GM19463 (cell line): ENCODE results near the gene TAB2.
A peak's percentile ranks its signal among the peaks of the same experiment; 100 is the strongest.

Experiments used
- ATAC-seq: cut with Tn5 transposase; IDR thresholded peaks from one replicate; pipeline ENCODE4 v1.9.1; 2021; ENCODE audit warnings: mild to moderate bottlenecking, moderate library complexity; ENCODE audit not compliant: unreplicated experiment

Gene TAB2, protein sequence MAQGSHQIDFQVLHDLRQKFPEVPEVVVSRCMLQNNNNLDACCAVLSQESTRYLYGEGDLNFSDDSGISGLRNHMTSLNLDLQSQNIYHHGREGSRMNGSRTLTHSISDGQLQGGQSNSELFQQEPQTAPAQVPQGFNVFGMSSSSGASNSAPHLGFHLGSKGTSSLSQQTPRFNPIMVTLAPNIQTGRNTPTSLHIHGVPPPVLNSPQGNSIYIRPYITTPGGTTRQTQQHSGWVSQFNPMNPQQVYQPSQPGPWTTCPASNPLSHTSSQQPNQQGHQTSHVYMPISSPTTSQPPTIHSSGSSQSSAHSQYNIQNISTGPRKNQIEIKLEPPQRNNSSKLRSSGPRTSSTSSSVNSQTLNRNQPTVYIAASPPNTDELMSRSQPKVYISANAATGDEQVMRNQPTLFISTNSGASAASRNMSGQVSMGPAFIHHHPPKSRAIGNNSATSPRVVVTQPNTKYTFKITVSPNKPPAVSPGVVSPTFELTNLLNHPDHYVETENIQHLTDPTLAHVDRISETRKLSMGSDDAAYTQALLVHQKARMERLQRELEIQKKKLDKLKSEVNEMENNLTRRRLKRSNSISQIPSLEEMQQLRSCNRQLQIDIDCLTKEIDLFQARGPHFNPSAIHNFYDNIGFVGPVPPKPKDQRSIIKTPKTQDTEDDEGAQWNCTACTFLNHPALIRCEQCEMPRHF

GRCh38 chr6:149317644-149318571 is at the start of gene TAB2:
TAB2 (plus strand) TSS chr6:149317712; CDS start chr6:149369998, 52,286 bp downstream.
- peak; percentile 22 for ATAC-seq

DNA sequence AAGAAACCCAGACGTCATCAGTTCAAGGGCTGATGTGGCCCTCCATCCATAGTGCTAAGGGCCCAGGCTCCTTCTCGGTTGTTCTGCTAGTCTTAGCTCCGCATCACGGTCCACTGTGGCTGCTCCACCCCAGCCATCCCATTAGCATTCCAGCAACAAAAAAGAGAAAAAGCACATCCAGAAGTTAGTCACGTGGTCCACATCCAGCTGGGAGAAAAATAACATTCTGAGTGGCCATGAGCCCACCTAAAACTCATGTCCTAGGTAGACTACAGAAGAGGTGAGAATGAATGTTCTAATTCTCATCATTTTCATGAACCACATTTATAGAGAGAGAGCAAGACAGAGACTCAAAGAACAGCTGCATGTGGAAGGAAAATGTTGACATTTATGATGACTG is 49.4 kb upstream of the TAB2 start:
- ATAC-seq: no peak

GRCh38 chr6:149268768-149269167 is 48.7 kb upstream of the TAB2 start:
- no peak for ATAC-seq

- ATAC-seq: no peak
Measured at GRCh38 chr6:149270616-149271015, 46.9 kb upstream of the TAB2 start.

DNA sequence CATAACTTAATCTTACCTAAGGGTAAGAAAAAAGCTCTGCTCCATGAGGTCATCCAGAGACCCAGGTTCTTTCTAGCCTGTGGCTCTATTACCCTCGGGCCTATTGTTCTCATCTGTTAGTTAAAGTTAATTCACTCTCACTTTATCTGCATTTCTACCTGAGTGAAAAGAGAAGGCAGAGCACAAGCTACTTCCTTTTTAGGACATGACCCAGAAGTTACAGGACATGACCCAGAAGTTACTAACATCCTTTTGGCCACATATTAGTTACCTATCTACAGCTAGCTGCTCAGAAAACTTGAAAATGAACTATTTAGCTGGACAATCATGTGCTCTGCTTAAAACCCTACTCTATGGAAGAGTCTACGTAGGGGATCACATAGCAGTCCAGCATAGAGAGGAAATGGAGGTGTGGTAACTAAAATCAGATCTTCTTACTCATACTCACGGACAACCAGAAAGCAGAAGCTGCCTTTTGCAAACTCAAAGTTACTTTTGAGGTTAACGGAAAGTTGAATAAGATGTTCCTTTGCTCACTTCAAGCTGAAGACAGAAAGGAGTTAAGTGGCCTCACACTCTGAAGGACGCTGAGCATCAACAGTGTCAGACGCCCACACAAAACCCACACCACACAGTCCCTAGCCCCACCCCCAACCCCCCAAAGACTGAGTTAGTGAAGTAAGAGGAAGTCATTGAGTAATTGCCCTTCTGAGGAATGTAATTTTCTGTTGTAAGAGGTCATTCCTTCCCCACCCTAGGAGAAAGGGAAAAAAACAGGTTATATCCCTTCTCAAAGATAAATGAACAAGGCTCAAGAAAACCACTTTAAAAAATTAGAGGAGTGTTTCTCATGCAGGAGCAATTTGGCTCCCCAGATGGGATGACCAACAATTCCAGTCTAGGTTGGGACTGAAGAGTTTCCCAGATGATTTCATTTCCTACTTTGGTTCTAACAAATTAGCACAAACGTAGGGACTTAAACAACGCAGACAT is 45.9 kb upstream of the TAB2 start:
- ATAC-seq: peak; percentile 61

DNA sequence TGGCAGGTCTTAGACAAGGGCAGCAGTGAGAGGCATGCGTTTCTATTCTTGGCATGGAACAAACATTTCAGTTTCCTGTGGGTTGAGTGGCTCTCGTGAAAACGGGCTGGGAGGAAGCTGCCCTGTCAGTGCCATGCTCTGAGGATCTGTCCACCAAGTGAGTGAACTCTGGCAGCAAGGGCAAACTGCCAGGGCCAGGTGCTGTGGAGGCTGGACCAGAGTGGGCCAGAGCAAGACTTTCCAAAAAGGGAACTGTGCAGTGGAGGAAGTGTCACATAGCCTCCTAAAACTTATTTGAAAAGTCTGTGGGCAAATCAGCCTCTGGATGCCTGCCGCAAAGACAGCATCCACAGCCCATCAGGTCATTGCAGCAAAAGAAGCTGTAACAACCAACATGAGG is 44.2 kb upstream of the TAB2 start:
- ATAC-seq: peak; percentile 38

GRCh38 chr6:149275621-149276020 is 41.9 kb upstream of the TAB2 start:
- ATAC-seq: no peak

GRCh38 chr6:149277621-149278020 is 39.9 kb upstream of the TAB2 start:
- ATAC-seq: no peak

- ATAC-seq: no peak
Measured at GRCh38 chr6:149278997-149279396, 38.5 kb upstream of the TAB2 start.

GRCh38 chr6:149284904-149285303 is 32.6 kb upstream of the TAB2 start:
- no peak for ATAC-seq

- ATAC-seq: no peak
Measured at GRCh38 chr6:149285626-149286025, 31.9 kb upstream of the TAB2 start.

DNA sequence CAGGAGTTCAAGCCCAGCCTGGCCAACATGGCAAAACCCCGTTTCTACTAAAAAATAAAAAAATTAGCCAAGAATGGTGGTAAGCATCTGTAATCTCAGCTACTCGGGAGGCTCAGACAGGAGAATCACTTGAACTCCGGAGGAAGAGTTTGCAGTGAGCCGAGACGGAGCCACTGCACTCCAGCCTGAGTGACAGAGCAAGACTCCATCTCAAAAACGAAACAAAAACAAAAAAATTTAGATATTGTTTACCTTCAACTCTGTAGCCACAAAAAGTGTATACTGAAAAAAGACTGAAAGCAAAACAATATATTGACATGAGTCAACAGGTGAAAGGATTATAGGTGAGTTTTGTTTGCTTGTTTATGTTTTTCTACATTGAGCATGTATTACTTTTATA is 30.6 kb upstream of the TAB2 start:
- ATAC-seq: no peak

DNA sequence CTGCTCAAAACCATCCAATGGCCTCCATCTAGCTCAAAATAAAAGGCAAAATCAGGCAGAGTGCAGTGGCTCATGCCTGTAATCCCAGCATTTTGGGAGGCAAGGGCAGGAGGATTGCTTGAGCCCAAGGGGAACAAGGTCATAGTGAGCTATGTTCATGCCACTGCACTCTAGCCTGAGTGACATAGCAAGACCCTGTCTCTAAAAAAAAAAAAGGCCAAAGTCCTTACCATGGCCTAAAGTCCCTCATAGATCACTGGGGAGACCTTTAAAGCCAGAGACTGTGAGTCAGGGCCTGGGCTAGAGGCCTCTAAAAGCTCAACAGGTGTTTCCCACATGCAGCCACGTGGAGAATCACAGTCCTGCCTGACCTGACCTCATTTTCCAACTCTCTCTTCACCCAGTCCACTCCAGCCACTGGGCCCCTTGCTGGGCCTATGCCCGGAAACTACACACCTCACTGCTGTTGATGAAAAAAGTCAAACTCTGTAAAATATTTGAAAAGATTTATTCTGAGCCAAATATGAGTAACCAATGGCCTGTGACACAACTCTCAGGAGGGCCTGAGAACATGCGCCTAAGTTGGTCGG is 28.2 kb upstream of the TAB2 start:
- ATAC-seq: no peak

DNA sequence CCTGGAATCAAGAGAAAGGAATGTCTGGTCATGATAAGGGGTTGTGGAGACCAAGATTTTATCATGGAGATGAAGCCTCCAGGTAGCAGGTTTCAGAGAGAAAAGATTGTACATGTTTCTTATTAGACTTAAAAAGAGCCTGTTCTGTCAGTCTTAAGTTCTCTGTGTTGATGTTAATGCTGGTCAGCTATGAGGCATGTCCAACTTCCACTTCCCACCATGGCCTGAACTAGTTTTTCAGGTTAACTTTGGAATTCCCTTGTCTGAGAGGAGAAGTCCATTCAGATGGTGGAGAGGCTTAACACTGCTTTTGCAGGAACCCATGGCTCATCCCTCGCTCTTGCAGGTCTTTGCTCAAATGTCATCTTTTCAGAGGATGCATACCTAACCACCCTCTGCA is 27.5 kb upstream of the TAB2 start:
- ATAC-seq: no peak

GRCh38 chr6:149293244-149293643 is 24.3 kb upstream of the TAB2 start:
- ATAC-seq: no peak

- ATAC-seq: no peak
Measured at GRCh38 chr6:149300563-149300962, 16.9 kb upstream of the TAB2 start.

GRCh38 chr6:149302723-149303122 is 14.8 kb upstream of the TAB2 start:
- no peak for ATAC-seq

DNA sequence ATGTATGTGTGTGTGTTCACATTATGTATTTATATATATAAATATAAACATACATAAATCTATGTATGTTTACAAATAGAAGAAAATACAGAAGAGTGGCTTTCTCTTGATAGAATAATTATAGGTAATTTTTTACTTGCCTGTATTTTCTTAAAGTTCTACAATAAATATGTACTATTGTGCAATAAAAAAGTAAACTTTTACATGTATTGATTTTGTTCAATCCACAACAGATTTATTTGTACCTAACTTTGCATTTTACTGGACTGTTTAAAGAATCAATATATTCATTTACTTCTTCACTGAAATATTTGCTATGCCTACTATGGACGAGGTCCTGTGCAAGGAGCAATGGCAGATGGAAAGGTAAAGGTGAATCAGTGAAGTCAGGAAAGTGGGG is 14.0 kb upstream of the TAB2 start:
- no peak for ATAC-seq

DNA sequence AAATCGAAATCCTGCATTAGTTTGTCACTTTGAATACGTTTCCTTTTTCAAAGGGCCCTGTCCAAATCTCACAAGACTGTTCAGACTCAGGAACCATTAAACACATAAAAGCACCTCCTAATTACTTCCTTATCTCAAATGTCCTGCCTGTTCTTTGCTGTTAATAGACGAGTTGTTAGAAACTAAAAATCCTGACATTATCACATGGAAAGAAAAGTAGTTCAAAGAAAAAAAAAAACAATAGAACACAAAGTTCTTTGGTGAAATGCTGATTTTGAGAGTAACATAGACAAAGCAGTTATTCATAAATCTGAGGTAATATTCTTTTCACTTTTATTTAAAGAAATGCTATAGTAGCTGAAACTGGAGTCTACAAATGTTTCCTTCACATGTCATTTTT is 12.1 kb upstream of the TAB2 start:
- no peak for ATAC-seq

GRCh38 chr6:149306967-149307366 is 10.5 kb upstream of the TAB2 start:
- no peak for ATAC-seq
